Measurements from ENCODE around the gene RGPD6.
"Not testable (repeated sequence)": the region's sequence is repeated elsewhere in the genome, so short reads cannot be mapped to it uniquely, and the experiment has no call there.

Gene RGPD6

DNA sequence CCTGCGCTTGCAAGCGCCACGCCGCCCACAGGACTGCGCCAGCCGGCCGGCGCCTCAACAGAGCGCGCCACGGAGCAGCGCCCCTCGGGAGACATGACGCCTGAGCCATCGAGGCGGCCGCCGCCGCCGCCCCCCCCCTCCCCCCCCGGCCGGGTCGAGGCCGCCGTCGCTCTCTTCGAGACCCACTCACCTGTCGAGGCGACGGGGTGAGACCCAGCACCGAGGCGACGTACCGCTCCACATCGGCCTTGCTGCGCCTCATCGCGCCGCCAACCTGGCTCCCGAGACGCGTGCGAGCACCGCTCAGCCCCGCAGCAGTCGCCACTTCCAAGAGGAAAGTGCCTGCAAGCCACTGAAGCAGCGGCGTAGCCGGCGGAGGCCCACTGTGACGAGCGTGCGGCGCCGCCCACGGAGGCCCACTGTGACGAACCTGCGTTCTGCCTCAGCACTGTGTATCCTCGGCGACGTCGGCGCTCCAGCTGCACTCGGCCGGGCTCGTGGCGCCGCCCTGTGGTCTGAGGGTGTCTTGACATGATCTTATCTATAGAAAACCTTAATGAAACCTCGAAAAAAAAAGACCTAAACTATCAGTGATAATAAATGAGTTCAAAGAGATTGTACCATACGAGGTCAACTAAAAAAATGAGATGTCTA lies at the start of gene RGPD6:
Gene RGPD6, minus strand, starts transcription at position 460 of the 654 bp plus-strand sequence. Its CDS starts 198 bp downstream, at position 262.
- DNase-seq = not testable (repeated sequence)

DNA sequence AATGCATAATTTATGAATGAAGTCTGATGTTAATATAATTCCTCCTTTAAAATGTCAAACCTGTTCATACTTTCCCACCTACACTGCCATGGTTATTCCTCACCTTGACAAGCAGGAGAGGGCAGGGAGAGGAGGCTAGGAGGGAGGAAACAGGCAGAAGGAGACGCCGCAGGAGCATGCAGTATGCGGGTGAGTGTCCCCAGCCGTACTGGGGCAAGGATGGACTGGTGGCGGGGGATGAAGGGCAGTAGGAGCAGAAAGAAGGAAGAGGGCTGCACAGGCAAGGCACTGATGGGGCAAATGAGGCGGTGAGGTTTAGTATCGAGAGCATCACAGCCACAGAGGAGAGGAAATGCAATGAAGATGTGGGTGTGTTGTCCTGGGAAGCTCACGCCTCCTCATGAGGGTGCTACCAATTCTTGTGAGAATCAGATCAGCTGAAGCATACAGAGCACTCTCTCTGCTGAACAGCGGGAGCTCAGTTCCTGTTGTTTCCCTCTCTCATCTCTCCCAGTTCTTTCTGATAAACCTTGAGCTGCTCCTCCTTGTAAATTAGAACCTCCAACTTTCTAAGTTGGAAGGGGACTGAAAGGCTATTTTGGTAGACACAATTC lies 42.4 kb upstream of the RGPD6 start:
- DNase-seq = not testable (repeated sequence)

DNA sequence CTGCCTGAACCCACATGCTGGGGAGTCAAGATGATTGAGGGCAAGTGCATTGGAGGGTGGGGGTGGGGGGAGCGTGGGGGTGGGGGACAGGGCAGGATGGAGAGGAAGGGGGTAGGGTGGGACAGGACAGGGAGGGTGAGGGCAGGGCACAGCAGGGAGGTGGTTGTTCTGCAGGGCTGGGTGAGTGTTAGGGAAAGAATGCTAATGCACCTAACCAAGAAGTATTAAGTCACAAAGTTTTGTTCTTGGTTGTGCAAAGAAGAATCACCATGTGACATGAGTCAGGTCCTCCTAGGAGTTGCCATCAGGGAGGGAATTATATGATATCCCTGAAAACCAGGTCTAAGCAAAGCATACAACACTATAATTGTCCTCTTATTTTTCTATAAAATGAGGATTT lies 36.9 kb upstream of the RGPD6 start:
- not testable (repeated sequence) for DNase-seq

DNA sequence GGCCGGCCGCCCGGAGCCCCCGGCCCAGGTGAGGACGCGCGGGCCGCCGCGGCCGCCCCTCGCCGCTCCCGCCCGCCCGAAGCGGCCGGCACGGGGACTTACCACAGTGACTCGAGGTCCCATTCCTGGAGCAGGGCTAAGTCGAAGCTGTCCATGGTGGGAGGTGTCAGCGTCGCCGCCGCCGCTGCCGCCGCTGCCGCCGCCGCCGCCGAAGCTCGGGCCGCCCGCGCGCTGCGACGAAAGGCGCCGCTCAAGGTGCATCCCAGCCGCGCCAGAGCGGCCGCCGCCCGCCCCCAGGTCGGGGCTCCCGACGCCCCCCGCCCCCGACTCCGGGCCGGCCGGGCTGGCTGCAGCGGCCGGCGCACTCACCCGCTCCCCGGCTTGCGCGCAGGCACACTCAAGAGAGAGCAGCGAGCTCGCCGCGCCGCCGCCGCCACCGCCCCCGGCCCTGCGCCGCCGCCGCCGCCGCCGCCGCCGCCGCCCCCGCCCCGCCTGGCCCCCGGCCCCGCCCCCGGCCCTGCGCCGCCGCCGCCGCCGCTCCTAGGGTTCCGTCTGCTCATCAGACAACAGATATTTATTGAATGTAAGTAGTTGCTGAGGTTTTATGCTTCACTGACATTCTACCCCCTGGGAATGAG lies 33.7 kb upstream of the RGPD6 start:
- DNase-seq = not testable (repeated sequence)

DNA sequence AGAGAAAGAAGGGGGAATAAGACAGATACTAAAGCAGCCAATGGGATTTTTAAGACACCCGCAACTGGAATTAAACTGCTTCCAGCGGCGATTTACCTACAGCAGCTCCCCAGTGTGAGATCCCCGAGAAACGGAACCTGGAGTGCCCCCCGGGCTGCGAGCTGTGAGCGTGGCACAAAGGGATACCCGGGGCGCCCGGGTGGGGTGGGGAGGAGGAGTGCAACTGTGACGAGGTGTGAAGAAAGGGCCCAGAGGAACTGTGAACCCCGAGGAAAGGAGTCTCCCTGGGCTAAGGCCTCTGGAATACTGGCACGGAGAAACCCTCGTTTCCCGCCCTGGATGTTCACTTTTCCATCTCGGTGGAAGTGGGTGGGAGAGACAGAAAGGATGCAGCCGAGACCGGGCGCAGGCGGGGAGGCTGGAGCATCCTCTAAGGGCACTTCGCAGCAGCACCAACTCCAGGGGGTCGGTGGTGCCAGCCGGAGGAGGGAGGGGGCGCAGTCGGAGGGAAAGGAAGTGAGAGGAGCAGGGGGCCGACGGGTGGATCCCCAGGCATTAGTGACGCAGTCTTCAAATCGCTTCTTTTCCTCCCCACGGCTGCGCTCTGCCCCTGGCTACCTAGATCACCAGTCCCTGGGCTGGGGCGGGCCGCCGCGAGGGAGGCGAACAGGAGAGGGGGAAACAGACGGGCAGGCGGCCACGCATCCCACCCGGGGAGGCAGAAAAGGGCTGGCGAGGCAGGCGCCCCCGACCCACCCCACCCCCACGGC lies 33.0 kb upstream of the RGPD6 start:
- not testable (repeated sequence) for DNase-seq

DNA sequence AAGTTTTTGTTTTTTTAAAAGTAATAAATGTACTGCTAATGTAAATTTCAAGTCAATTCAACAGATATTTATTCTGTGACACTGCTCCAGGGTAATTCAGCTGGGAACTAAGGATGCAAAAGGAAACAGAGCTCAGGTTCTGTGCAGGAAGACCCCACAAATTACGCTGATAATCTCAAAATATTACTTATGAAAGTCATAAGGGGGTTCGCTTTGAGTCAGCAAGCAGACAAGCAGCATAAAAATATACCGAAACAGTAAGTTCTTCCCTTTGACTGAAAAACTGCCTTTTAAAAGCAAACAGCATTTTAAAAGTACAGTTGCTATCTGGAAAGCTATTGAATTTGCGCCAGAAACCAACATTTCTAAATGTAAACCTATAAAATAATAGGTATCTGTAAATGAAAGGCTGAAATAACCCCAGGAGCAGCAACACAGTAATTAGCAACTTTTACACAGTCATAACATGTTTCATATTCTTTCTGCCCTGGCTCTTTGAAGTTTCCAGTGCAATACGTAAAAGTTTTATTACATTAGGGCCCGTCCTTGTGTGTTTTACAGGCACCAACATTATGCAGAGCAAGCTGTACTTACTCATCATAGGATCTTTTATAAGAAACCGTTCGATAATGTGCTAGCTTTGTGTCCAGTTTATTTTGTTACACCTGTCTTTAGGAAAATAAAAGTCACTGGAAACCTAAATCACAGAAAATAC lies 31.9 kb upstream of the RGPD6 start:
- DNase-seq = not testable (repeated sequence)

DNA sequence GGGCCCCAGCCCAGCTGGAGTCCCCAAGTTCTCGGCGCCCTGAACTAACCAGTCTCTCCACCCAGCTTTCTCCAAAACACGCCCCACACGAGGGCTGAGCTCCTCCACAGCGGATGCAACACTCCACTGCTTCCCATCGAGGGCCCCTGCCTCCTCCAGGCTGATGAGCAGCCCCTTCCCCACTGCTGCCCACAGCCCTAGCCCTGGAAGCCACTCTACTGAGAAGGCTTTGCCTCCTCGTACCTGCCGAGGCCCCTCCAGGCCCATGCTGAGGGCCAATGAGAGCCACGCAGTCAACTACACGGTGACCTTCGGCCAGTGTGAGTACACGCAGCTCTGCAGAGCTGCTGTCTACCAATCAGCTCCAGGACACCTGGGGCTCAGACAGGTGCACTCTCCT lies 28.0 kb upstream of the RGPD6 start:
- DNase-seq = not testable (repeated sequence)

DNA sequence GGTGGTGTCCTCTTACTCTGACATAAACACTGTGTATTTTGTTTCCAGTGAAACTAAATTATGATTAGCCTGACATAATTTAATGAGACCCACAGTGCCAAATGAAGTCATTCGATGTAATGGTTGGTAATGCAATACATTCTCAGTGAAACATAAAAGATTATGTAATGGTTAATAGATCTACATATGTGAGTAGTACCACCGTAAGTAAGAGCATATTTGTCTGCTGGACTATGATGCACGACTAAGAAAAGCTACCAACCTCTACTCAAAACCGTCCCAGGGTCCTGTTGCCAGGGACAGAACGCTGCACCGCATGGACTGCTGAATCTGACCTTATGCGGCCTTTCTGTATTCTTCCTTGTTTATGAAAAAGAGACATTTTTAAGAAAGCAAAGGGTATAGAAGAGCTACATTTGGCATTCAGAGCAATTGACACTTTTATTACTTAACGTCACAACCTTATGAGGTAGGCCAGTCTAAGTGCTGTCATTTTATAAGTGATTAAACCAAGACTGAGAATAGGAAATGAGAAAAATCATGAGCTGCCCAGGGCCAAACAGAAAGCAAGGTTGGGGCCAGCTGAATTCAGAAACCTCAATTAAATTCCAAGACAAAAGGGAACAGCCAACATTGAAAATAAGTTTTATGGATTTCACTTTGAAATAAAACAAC lies 27.0 kb upstream of the RGPD6 start:
- not testable (repeated sequence) for DNase-seq

DNA sequence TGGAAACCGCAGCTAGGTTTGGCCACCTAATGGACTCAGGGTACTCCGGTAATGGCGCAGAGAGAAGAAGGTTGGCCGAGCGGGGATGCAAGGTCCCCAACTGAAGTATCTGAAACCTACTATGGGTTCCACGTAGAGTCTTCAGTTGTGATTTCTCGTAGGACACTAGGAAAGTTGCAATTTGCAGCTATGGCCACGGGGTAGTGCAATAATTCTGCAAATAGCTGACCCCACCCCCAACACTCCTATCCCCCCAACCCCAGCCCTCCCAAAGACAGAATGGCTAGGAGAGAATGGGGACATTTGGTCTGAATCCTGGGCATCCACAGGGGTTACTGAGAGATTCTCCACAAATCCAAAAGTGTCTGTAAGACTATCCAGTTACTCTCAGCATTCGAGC lies 25.1 kb upstream of the RGPD6 start:
- DNase-seq = not testable (repeated sequence)

DNA sequence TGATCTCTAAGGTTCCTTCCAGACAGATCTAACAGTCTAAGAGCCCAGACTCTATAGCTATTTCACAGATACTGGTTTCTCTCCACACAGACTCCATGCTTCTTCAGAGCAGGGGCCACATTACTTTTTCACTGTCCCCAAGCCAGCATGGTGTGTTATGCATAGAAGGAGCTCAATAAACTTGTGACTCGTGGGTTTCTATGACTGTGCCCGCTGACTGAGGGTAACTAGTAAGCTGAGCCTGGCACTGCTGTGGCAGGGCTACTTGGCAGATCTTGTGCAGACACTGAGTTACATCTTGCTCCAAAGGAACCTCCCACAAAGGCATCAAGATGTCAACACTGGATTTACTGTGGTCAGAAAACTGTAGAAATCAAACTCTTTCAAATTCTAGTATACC lies 15.0 kb upstream of the RGPD6 start:
- DNase-seq = not testable (repeated sequence)

DNA sequence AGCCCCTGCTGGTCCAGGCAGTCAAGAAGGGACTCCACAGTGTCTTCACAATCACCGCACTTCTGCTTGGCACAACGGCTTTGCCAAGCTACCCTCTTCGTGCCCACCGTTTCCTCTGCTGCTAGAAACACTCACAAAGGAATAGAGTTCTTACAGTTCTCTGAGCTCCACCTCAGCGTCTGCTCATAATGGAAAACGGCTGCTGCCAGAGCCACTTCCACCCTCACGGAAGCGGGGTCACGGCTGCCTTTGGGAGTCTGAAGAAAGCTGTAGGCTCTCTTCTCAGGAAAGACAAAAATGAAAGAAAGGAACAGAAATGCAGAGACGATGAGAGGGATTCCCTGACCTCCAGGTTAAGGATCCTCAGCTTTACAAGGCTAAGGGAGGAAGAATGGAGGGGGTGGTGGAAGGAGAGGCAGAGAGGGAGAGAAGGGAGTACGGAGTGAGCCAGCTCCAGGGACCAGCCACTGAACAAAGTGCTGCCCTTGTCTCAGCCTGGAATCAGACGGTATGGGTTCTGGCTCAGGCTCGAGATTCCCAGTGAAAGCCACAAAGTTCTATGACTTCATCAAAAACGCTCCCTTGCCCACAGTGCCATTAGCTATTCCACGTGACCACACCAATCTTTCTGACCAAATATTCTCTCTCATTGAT lies 12.8 kb upstream of the RGPD6 start:
- DNase-seq = not testable (repeated sequence)

DNA sequence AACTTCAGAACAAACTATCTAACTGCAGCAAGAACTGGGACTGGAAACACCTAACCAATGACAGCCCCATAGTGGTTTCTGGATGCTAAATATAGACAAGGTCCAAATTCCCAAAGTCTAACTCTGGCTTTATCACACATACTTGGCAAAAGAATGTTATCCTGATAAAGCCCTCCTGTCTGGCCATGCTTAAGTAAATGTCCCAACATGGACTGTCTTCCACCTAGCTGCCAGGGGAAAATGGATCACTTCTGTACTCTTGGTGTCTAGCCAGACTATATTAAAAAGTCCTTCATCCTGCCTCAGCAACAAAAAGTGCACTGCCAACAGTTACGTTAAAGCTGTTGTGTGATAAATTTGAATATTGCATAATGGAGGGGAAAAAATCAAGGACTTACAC lies 11.5 kb upstream of the RGPD6 start:
- DNase-seq = not testable (repeated sequence)

DNA sequence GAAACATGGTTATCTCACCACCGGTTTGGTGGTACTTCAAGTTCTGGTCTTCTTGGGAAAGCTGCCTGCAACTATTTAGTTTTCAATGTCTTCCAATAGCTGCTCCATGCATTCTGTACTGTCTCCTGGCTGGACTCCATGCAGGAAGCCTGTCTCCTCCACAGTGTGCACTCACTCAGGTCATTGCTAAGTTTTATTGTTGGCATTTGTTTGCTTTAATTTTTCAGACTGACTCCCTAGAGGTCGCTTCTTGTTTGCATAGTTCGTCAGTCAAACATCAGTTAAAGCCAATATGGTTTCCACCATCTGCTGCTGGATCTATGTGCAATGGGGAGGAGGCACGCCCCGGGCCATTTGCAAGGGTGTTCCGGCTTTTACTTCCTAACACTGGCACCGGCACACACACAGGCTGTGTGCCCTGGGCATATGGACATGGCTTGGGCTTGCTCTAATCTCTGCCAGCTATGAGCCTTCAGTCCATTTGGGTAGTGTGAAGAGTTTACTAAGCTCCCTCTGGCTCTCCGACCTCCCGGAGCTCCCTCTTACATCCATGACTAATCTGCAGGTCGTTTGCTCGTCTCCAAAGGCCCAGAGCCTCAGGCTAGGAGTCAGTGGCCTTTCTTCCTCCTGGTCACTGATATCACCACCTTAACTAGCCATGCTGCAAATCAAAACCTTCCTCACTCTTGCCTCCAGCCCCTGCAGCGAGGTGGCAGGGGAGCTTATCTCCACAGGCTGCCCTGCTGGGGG lies 2.4 kb upstream of the RGPD6 start:
- not testable (repeated sequence) for DNase-seq

DNA sequence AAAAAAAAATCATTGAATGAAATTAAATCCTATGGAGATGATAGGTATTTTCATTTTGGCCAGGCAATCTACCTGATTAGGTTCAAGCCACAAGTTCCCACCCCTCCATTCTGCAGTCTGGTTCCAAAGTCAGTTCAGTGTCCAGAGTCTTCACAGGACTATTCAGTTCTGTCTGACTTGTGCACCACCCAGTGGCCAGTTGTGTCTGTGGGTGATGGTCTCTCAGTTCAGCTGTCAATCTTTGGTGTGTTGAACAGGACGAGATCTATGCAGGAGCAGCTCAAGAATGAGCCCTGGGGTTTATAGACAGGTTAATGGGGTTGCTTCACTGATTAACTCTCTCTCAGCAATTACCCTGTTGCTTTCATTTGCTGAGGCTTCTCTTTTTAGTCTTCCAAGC lies 1.4 kb upstream of the RGPD6 start:
- not testable (repeated sequence) for DNase-seq

DNA sequence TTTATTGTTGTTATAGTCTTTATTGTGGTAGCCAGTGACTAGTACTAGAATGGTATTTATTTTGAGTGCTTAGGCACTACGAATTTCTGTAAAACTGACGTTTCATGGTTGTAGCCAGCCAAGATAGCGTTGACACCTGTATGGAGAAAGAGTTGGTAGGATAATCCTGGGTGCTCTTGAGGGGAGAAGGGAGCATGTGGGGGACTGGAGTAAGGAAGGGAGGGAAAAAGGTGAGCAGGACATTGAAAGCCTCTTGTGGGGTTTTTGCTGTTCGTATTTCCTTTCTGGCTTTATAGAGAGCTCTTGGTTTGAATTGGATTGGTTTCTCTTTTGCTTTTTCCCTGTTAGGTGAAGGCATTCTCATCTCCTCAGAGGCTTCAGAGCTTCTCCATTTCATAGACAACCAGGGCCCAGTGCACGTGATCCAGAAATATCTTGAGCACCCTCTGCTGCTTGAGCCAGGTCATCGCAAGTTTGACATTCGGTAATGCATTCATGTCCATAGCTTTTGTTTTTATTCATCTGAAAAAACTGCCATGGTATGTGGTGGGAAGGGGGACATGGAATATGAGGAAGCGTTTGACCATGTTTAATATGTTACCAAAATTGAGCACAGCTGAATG lies 77.2 kb downstream of the RGPD6 start:
- DNase-seq = not testable (repeated sequence)

DNA sequence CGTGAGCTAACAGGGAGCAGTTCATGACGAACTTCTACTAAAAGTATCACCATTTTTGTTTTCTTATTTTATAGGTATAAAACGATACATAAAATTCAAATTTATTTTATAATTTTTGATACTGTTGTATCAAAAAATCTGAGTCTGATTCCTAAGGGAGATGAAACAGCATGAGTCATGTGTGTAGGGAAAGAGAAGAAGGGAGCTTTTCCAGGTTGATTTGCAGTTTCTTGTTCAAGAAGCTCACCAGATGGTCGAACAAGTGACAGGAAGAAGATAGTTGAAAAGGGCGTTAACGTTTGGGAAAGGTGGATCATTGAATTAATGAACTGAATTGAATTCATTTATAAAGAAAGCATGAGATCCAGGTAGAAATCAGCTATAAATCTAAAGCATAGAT lies 81.0 kb downstream of the RGPD6 start:
- DNase-seq = not testable (repeated sequence)

DNA sequence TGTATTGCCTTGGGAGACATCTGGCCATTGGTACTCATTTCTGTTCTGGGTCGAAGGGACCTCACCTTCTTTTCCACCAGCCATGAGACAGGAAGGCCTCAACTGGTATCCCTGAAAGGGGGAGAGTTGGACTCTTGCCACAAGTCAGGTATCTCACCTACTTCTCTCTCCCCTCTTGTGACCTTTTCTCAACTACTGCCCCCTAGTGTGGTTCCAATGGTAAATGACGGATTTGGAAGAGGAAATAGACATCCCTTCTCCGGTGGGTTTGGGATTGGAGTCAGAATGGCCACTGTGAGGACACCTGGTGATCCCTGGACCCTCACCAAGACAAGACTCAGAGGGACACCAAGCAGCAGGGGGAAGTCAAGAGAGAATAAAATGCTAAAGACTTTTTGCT lies 82.5 kb downstream of the RGPD6 start:
- not testable (repeated sequence) for DNase-seq

DNA sequence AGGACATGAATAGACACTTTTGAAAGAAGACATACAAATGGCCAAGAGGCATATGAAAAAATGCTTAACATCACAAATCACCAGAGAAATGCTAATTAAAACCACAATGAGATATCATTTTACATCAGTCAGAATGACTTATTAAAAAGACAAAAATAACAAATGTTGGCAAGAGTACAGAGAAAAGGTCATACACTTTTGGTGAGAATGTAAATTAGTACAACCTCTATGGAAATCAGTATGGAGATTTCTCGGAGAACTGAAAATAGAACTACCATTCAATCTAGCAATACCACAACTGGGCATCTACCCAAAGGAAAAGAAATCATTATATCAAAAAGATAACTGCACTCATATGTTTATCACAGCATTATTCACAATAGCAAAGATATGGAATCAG lies 88.0 kb downstream of the RGPD6 start:
- DNase-seq = not testable (repeated sequence)

DNA sequence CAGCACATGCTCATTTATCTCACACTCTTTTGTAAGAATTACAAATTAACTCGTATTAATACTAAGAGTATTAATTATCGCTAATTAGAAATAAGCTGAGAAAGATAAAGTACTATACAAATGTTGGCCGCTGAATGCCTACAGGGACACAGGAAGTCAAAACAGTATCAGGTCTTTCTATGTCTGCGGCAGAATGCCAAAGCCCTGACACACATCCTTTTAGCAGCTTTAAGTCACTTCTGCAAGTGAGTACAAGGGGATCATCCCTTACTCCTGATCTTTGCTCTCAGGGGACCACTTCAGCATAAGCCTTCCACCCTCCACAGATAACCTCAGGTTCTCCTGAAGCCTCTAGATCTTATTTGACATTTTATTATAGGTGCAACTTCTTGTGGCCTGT lies 94.3 kb downstream of the RGPD6 start:
- not testable (repeated sequence) for DNase-seq

DNA sequence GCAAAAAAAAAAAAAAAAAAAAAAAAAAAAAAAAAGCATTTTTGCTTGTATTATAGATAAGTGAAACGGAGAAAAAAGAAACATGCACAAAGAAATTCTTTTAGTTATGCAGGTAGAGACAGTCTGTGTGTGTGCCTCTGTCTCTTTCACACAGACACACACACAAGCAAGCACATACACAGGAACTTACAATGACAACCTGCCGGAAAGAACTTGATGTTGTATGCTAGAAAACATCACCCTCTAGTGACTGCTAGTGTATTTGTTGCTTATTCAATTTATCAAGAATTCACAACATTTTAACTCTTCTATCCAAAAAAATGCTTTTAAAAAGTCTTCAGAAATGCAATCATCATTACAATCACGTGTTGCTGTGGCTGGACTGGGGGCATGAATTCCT lies 95.8 kb downstream of the RGPD6 start:
- DNase-seq = not testable (repeated sequence)
